Measurements from ENCODE around the gene MACROD2. TPM values are rescaled to one million over a fixed set of nuclear protein-coding genes. Genes with fewer than 3 reads are reported as not detected.

The MACROD2 gene
- total RNA-seq, 1 experiment from 2014 or later, result 1.4 TPM

- Histone ChIP-seq H3K27ac (ENCODE audit: low read depth, low read length, poor library complexity, severe bottlenecking) (no peak overlapping the region), H3K36me3 (ENCODE audit: insufficient read depth, low read length, poor library complexity, severe bottlenecking) (no peaks in the 10 kb centered on the region), H3K27me3 (replicated peaks; ENCODE audit: insufficient read depth, low read depth, low read length, poor library complexity) (no peaks in the 10 kb centered on the region), H3K4me3 (ENCODE audit: low read depth, low read length, poor library complexity, severe bottlenecking) (no peak overlapping the region), H3K9me3 (ENCODE audit: low read depth, low read length, poor library complexity, severe bottlenecking) (no peaks in the 10 kb centered on the region), H3K4me1 (ENCODE audit: insufficient read depth, low read length, poor library complexity, severe bottlenecking) (no peaks in the 10 kb centered on the region)
- DNase-seq (ENCODE audit: low spot score), result no peak
- intact Hi-C loops (cut with micrococcal nuclease; ENCODE audit: unreplicated experiment), result no loop called here
- ChIA-PET CTCF (no interaction called here), POLR2A (ENCODE audit: low non-redundant PET) (no interaction called here)
- TF ChIP-seq EZH2 (IDR thresholded peaks at IDR 0.05; ENCODE audit: borderline replicate concordance, low read depth, low read length, poor library complexity, severe bottlenecking) (no peak), CTCF (conservative IDR thresholded peaks at IDR 0.05; ENCODE audit: low read depth, low read length) (no peak)
- no TSS peak for BruUV-seq (replicated peaks)
These were observed 637.6 kb downstream of the MACROD2 start for GRCh38 chr20:14632906-14633305.

GRCh38 chr20:14633507-14633906 is 638.2 kb downstream of the MACROD2 start:
- intact Hi-C loops (cut with micrococcal nuclease; ENCODE audit: unreplicated experiment), result no loop called here
- no peaks in the 10 kb centered on the region for H3K27me3 ChIP-seq (replicated peaks; ENCODE audit: insufficient read depth, low read depth, low read length, poor library complexity)
- no peak overlapping the region for H3K4me3 ChIP-seq (ENCODE audit: low read depth, low read length, poor library complexity, severe bottlenecking)
- BruUV-seq (replicated peaks), result no TSS peak
- H3K27ac ChIP-seq (ENCODE audit: low read depth, low read length, poor library complexity, severe bottlenecking), result no peak overlapping the region
- no peaks in the 10 kb centered on the region for H3K36me3 ChIP-seq (ENCODE audit: insufficient read depth, low read length, poor library complexity, severe bottlenecking)
- TF ChIP-seq CTCF (conservative IDR thresholded peaks at IDR 0.05; ENCODE audit: low read depth, low read length) (no peak), EZH2 (IDR thresholded peaks at IDR 0.05; ENCODE audit: borderline replicate concordance, low read depth, low read length, poor library complexity, severe bottlenecking) (no peak)
- H3K9me3 ChIP-seq (ENCODE audit: low read depth, low read length, poor library complexity, severe bottlenecking), result no peaks in the 10 kb centered on the region
- CTCF ChIA-PET, result no interaction called here
- DNase-seq (ENCODE audit: low spot score), result no peak
- no peaks in the 10 kb centered on the region for H3K4me1 ChIP-seq (ENCODE audit: insufficient read depth, low read length, poor library complexity, severe bottlenecking)
- POLR2A ChIA-PET (ENCODE audit: low non-redundant PET), result no interaction called here

GRCh38 chr20:14634665-14635064 is 639.3 kb downstream of the MACROD2 start:
- ChIA-PET CTCF (no interaction called here), POLR2A (ENCODE audit: low non-redundant PET) (no interaction called here)
- DNase-seq (ENCODE audit: low spot score), result peak; percentile 3
- Histone ChIP-seq H3K9me3 (ENCODE audit: low read depth, low read length, poor library complexity, severe bottlenecking) (no peaks in the 10 kb centered on the region), H3K27me3 (replicated peaks; ENCODE audit: insufficient read depth, low read depth, low read length, poor library complexity) (no peaks in the 10 kb centered on the region), H3K4me1 (ENCODE audit: insufficient read depth, low read length, poor library complexity, severe bottlenecking) (no peaks in the 10 kb centered on the region), H3K4me3 (ENCODE audit: low read depth, low read length, poor library complexity, severe bottlenecking) (no peak overlapping the region), H3K36me3 (ENCODE audit: insufficient read depth, low read length, poor library complexity, severe bottlenecking) (no peaks in the 10 kb centered on the region), H3K27ac (ENCODE audit: low read depth, low read length, poor library complexity, severe bottlenecking) (no peak overlapping the region)
- intact Hi-C loops (cut with micrococcal nuclease; ENCODE audit: unreplicated experiment), result no loop called here
- TF ChIP-seq CTCF (conservative IDR thresholded peaks at IDR 0.05; ENCODE audit: low read depth, low read length) (no peak), EZH2 (IDR thresholded peaks at IDR 0.05; ENCODE audit: borderline replicate concordance, low read depth, low read length, poor library complexity, severe bottlenecking) (no peak)
- no TSS peak for BruUV-seq (replicated peaks)
